Glutamatergic neuron (in vitro differentiated cells): Measurements from ENCODE around the gene ZBED4. TPM values are rescaled to one million over a fixed set of nuclear protein-coding genes. Genes with fewer than 3 reads are reported as not detected.

ENCODE experiments used
- DNase-seq: peaks from one replicate; pipeline ENCODE4 v3.0.0; 2022
- H3K27ac Mint-ChIP-seq: one replicate; pipeline ENCODE4 v1.8.0; 2020; ENCODE audit warnings: mild to moderate bottlenecking, mixed read lengths, inconsistent platforms; ENCODE audit not compliant: unreplicated experiment
- H3K27me3 Mint-ChIP-seq: one replicate; pipeline ENCODE4 v1.8.0; 2020; ENCODE audit warnings: mild to moderate bottlenecking, moderate library complexity, mixed read lengths, inconsistent platforms; ENCODE audit not compliant: unreplicated experiment
- H3K36me3 Mint-ChIP-seq: one replicate; pipeline ENCODE4 v1.8.0; 2020; ENCODE audit warnings: mild to moderate bottlenecking, mixed read lengths, inconsistent platforms; ENCODE audit not compliant: unreplicated experiment
- H3K4me1 Mint-ChIP-seq: one replicate; pipeline ENCODE4 v1.8.0; 2020; ENCODE audit warnings: mild to moderate bottlenecking, low read depth, mixed read lengths, inconsistent platforms; ENCODE audit not compliant: unreplicated experiment
- H3K4me3 Mint-ChIP-seq: one replicate; pipeline ENCODE4 v1.8.0; 2020; ENCODE audit warnings: mild to moderate bottlenecking, mixed read lengths, inconsistent platforms; ENCODE audit not compliant: unreplicated experiment
- H3K9me3 Mint-ChIP-seq: one replicate; pipeline ENCODE4 v1.8.0; 2020; ENCODE audit warnings: mild to moderate bottlenecking, moderate library complexity, mixed read lengths, inconsistent platforms; ENCODE audit not compliant: unreplicated experiment
- CTCF ChIP-seq: fragments of 200-600 bp; sonication (generic); IDR thresholded peaks from one replicate; pipeline ENCODE4 v1.5.0; 2021; ENCODE audit not compliant: partially characterized antibody, unreplicated experiment
- total RNA-seq: library from RNA; stranded (reverse); fragmentation: NEBNext Ultra II Directional; extraction: Animal tissue kit (Norgen Biotek cat#: 25700); gene quantifications from one replicate; pipeline ENCODE4 v1.2.1, GENCODE V29; 2021; ENCODE audit not compliant: unreplicated experiment

The ZBED4 gene
- total RNA-seq, 1 donor from 2014 or later, result 53.5 TPM

DNA sequence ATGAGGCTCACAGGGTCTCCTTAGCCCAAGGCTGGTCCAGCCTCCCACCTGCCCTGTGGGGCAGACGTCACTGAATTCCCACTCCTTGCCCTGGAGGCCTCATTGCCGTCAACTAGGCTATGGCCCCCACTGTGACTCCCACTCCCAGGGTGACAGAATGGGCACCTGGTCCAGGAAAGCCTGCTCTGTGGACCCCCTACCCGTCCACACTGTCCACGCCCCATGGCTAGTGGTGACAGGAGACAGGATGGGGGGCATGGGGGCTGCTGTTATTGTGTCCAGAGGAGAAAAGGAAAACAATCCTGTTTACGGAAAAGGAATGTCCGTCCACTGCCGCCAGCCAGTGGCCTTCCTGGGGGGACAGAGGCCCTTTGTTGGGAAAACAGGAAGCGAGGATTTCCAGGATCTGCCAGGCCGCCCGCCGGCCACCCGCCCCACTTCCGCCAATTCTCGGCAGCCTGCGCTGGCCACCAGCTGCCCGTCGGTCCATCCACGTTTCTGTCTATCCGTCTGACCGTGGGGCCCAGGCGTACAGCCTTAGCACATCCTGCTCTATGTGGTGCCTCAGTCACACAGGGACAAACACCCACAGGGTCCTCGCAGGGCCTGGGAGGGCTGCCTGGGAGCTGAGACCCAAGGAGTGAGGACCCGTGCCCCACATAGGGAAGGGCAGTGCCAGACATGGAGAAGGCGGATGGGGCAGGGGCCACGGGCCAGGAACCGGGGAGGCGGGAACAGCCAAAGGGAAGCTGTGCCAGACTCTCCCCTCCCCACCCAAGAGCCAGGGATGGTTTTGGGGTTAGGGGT is 84.3 kb downstream of the ZBED4 start:
- no peaks in the 10 kb centered on the region for H3K27me3 Mint-ChIP-seq
- no peak for DNase-seq

GRCh38 chr22:49938565-49939136 is 85.0 kb downstream of the ZBED4 start:
- H3K27me3 Mint-ChIP-seq, result no peaks in the 10 kb centered on the region
- no peak for DNase-seq

More for the DNA sequence above, 84.3 kb downstream of the ZBED4 start:
- H3K4me3 Mint-ChIP-seq, result no peak overlapping the region
- H3K27ac Mint-ChIP-seq, result no peak overlapping the region
- no peaks in the 10 kb centered on the region for H3K36me3 Mint-ChIP-seq
- peaks cover 7% of the 10 kb centered on the region for H3K4me1 Mint-ChIP-seq
- peaks cover 2% of the 10 kb centered on the region for H3K9me3 Mint-ChIP-seq
- no peak for TF ChIP-seq CTCF

More at GRCh38 chr22:49938565-49939136, 85.0 kb downstream of the ZBED4 start:
- Mint-ChIP-seq H3K4me1 (peaks cover 3% of the 10 kb centered on the region), H3K4me3 (no peak overlapping the region), H3K9me3 (peaks cover 2% of the 10 kb centered on the region), H3K36me3 (no peaks in the 10 kb centered on the region), H3K27ac (no peak overlapping the region)
- TF ChIP-seq CTCF, result no peak

Other genes starting within 250 kb of the ZBED4 start
- gene BRD1, start 26.0 kb upstream of the ZBED4 start, total RNA-seq, result 73.7 TPM
- gene ALG12, start 64.6 kb downstream of the ZBED4 start, total RNA-seq, result 14.7 TPM
- 24.9 TPM for gene CRELD2, start 64.8 kb downstream of the ZBED4 start, total RNA-seq
- gene PIM3, start 106.9 kb downstream of the ZBED4 start, total RNA-seq, result 32.3 TPM
- gene IL17REL, start 158.9 kb downstream of the ZBED4 start, total RNA-seq, result not detected
- gene TTLL8, start 204.5 kb downstream of the ZBED4 start, total RNA-seq, result not detected
- gene MLC1, start 231.6 kb downstream of the ZBED4 start, total RNA-seq, result not detected
- gene MOV10L1, start 236.2 kb downstream of the ZBED4 start, total RNA-seq, result 0.34 TPM